Activated CD4-positive, alpha-beta T cell treated with anti-CD3 and anti-CD28 coated beads, Interleukin-2, amount 10 ng/mL, durations not matched to agents 7 days and 5 days (primary cell): ENCODE measurements around the gene LCE2A. TPM values are rescaled to one million over a fixed set of nuclear protein-coding genes. Genes with fewer than 3 reads are reported as not detected.
"Not testable (repeated sequence)": the region's sequence is repeated elsewhere in the genome, so short reads cannot be mapped to it uniquely, and the experiment has no call there.

ENCODE experiments used
- CTCF ChIA-PET: fragments of 350-600 bp; sonication (Branson Sonifier 250); formaldehyde crosslinking; loops from one replicate; lab custom pipeline; 2021; ENCODE audit warnings: antibody characterized with exemption; lab: Charles Lee
- POLR2A ChIA-PET: fragments of 350-600 bp; sonication (Branson Sonifier 250); formaldehyde crosslinking; loops from one replicate; lab custom pipeline; 2021; ENCODE audit warnings: antibody characterized with exemption; lab: Charles Lee
- DNase-seq: peaks from one replicate; pipeline ENCODE4 v3.0.0-alpha.2; 2020
- H3K27ac Mint-ChIP-seq: one replicate; pipeline ENCODE4 v1.8.0; 2021; ENCODE audit warnings: mild to moderate bottlenecking, moderate library complexity, mixed read lengths
- H3K27me3 Mint-ChIP-seq: one replicate; pipeline ENCODE4 v1.8.0; 2021; ENCODE audit warnings: mixed read lengths
- H3K36me3 Mint-ChIP-seq: one replicate; pipeline ENCODE4 v1.8.0; 2021; ENCODE audit warnings: low read depth, mixed read lengths
- H3K4me1 Mint-ChIP-seq: one replicate; pipeline ENCODE4 v1.8.0; 2021; ENCODE audit warnings: mixed read lengths
- H3K4me3 Mint-ChIP-seq: one replicate; pipeline ENCODE4 v1.8.0; 2021; ENCODE audit warnings: mild to moderate bottlenecking, moderate library complexity, mixed read lengths
- H3K9me3 Mint-ChIP-seq: one replicate; pipeline ENCODE4 v1.8.0; 2021; ENCODE audit warnings: mixed read lengths
- total RNA-seq, 2 experiments: library from RNA; stranded (reverse); gene quantifications; one replicate each; pipeline ENCODE4 v1.2.3, GENCODE V29; 2021

Gene LCE2A
- total RNA-seq, 2 experiments from 2014 or later = not detected

DNA sequence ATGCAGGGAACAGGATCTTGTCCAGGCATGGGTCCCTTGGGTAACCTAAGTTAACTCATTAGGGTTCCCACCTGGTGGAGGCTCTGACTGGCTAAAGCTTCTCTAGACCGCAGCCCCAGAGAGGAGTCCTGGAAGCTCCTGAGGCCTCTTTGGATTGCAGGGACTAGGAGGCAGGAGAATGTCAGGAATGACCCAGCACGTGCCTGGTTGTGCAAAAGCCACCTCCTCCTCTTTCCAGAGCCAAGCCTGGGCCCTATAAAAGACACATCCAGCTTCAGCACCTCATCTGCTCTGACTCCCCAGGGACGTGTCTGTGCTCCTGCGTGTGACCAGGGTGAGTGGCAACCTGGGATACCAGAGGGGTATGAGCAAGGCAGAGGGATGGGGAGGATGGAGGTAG is 12.3 kb upstream of the LCE2A start, which contains the start of gene LCE2B:
Gene LCE2B (plus strand): TSS at position 301 of the 400 bp plus-strand sequence. CDS start 721 bp downstream, outside the sequence.
- H3K9me3 Mint-ChIP-seq, H3K27me3 Mint-ChIP-seq, CTCF ChIA-PET: not testable (repeated sequence)

DNA sequence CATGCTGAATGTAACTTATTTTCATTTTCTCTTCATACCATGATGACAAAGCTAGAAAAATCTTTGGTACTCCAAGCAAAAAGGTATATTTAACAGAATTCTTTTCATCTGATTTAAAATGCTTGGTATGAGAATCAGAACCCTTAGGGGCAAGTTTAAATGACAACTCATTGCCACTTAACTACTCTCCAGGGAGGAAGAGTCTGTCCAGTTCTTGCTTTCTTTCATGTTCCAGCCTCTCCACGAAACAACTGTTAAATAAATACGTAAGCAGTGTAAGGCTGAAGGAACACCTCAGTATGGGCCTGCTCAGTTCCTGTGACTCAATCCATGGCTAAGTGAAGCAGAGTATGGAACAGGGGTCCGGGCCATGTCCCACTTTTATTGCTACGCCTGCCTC is 1.6 kb downstream of the LCE2A start:
- ChIA-PET POLR2A (no interaction called here), CTCF (no interaction called here)
- Mint-ChIP-seq H3K4me1 (no peaks in the 10 kb centered on the region), H3K4me3 (no peak overlapping the region), H3K27ac (no peak overlapping the region), H3K9me3 (no peaks in the 10 kb centered on the region), H3K27me3 (peaks cover 15% of the 10 kb centered on the region), H3K36me3 (no peaks in the 10 kb centered on the region)
- DNase-seq = no peak

More for the DNA sequence above, 12.3 kb upstream of the LCE2A start, which contains the start of gene LCE2B:
- H3K27ac Mint-ChIP-seq, POLR2A ChIA-PET, DNase-seq, H3K36me3 Mint-ChIP-seq, H3K4me3 Mint-ChIP-seq, H3K4me1 Mint-ChIP-seq: not testable (repeated sequence)

DNA sequence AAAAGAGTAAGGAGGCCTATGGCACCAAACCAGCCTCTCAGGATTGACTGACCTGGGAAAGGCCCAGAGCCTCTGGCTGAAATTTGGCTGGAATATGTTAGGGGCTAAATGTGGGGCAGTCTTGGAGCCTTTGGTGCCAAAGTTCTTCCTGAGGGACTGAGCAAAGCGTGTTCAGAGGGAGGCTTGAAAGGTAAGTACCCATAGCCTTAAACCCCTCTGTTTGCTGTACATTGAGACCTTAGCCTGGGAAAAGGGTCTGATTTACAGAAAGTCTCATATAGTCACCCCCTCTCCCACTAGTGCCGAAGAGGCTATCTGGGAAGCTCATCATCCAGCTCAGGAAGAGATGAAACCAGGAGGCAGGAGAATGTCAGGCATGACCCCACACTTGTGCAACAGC is 9.7 kb downstream of the LCE2A start, which contains the start of gene LCE4A:
Gene LCE4A (plus strand): TSS at position 301 of the 400 bp plus-strand sequence. CDS start 916 bp downstream, outside the sequence.
- CTCF ChIA-PET = no interaction called here
- DNase-seq = no peak
- Mint-ChIP-seq H3K36me3 (no peaks in the 10 kb centered on the region), H3K4me3 (no peak within 1 kb of the TSS), H3K4me1 (no peaks in the 10 kb centered on the region), H3K27ac (no peak within 1 kb of the TSS), H3K9me3 (no peaks in the 10 kb centered on the region), H3K27me3 (peaks cover 13% of the 10 kb centered on the region)
- POLR2A ChIA-PET = no interaction called here

DNA sequence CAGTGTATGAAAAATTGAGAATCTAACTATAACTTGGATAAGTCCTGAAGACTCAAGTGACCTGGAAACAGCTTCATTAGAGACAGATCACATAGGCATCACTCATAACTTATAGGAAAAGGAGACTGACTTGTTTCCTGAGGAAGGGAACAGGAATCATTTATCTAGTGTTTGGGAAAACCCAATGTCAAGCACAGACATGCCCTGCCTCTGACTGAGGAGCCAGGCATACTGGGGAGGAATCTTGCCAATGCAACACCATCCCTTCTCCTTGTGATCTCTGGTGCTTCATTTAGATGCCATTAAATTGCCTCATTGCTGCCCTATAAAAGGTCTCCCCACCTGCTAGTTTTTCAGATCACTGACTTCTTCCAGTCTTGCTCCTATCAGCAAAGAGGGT is 20.1 kb downstream of the LCE2A start:
- Mint-ChIP-seq H3K9me3 (no peaks in the 10 kb centered on the region), H3K27me3 (peaks cover 5% of the 10 kb centered on the region), H3K4me1 (no peaks in the 10 kb centered on the region), H3K4me3 (no peak overlapping the region), H3K27ac (no peak overlapping the region), H3K36me3 (no peaks in the 10 kb centered on the region)
- DNase-seq = no peak
- CTCF ChIA-PET = no interaction called here
- POLR2A ChIA-PET = no interaction called here

DNA sequence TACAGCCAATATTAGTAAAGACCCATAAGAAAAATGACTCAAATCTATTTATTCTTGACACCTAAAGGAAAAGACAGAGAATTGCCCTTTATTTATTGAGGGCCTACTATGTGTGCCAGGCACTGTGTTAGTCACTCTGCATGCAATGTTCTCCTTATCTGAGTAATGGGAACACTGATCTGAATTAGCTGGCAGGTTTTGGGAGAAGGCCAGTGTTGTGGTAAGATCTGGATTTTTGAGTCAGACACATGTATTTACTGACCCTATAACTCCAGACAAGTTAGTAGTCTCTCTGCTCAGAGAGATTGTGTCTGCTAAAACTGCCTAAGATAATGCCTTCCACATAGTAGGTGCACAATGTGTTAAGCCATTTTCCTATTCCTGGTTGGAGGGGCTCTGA is 27.1 kb downstream of the LCE2A start:
- Mint-ChIP-seq H3K27ac (no peak overlapping the region), H3K9me3 (no peaks in the 10 kb centered on the region), H3K4me1 (no peaks in the 10 kb centered on the region), H3K36me3 (no peaks in the 10 kb centered on the region), H3K4me3 (no peak overlapping the region), H3K27me3 (peaks cover 3% of the 10 kb centered on the region)
- ChIA-PET POLR2A (no interaction called here), CTCF (no interaction called here)
- no peak for DNase-seq

DNA sequence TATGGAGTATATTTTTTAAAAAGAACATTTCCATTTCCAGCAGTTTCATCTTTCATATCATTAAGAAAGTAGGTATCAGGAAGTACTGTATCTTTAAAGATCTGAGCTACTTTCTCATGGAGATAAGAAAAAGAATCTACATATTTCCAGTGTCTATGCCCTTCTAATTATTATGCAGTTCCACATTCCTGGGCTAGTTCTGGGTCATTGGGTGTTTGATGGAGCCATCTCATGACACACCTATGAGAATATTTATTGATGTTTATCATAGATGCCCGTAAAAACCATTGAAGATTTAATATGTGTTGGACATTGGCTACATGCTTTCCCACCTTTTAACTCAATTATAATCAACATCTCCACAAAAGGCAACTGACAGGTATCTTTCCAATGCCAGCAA is 30.8 kb downstream of the LCE2A start:
- Mint-ChIP-seq H3K36me3 (no peaks in the 10 kb centered on the region), H3K4me3 (no peak overlapping the region), H3K27ac (no peak overlapping the region), H3K9me3 (no peaks in the 10 kb centered on the region), H3K27me3 (no peaks in the 10 kb centered on the region), H3K4me1 (no peaks in the 10 kb centered on the region)
- DNase-seq = no peak
- ChIA-PET POLR2A (no interaction called here), CTCF (no interaction called here)

DNA sequence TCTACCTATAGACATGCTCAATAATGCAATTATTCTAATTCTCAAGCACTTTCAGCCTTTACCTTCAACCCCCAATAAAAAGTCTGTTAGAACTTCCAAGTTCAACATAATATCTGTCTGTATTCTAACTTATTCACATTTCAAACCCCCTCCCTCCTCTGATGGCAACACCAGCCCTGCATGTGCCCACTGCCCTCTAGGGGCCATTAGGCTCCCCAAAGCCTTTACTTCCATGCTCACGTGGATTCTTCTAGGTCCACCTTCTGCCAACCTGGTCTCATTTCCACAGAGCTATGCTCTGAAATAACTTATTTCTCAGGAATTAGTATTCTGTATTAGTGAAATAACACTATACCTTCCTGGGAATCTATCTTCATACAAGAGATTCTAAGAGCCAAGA is 37.5 kb downstream of the LCE2A start:
- peaks cover 13% of the 10 kb centered on the region for H3K27me3 Mint-ChIP-seq
- H3K27ac Mint-ChIP-seq = no peak overlapping the region
- H3K9me3 Mint-ChIP-seq = no peaks in the 10 kb centered on the region
- ChIA-PET CTCF (no interaction called here), POLR2A (no interaction called here)
- H3K4me1 Mint-ChIP-seq = no peaks in the 10 kb centered on the region
- H3K36me3 Mint-ChIP-seq = no peaks in the 10 kb centered on the region
- H3K4me3 Mint-ChIP-seq = no peak overlapping the region
- no peak for DNase-seq

DNA sequence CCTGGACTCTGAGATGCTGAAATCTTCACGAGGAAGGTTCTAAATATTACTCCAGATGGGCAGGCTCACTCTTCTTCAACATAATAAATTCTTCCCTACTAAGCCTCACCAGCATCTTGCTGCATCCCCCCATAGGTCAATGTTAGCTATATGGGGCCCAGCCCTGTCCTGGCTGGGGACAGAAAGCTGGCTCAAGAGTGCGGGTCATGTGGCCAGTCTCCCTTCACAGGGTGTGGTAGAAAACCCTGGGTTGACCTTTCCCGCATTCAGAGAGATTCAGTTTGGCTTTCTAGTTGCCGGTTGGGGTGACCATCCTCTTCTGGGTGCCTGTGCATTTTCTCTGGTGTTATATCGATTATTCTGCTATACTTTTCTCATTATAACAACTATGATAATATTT is 39.9 kb downstream of the LCE2A start:
- no peaks in the 10 kb centered on the region for H3K9me3 Mint-ChIP-seq

DNA sequence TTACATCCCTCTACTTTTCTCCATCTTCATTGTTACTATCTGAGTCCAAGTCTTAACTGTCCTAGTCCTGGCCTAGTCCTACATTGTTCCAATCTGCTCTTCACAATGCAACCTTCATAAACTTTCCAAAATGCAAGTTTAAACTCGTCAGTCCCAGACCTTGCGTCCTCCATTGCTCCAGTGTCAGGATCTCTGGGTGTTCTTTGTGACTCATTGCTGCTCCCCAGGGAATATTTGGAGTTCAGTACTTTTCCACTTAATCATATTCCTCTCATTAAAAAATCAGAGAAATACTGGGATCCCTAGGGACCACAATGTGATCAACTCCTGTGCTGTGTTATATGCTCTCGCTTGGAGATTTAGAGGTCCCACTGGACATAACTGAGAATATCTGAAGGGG is 41.7 kb downstream of the LCE2A start:
- H3K4me1 Mint-ChIP-seq = no peaks in the 10 kb centered on the region
- H3K27ac Mint-ChIP-seq = no peak overlapping the region
- peaks cover 24% of the 10 kb centered on the region for H3K27me3 Mint-ChIP-seq
- DNase-seq = no peak
- CTCF ChIA-PET = no interaction called here
- POLR2A ChIA-PET = no interaction called here
- H3K9me3 Mint-ChIP-seq = no peaks in the 10 kb centered on the region
- no peaks in the 10 kb centered on the region for H3K36me3 Mint-ChIP-seq
- no peak overlapping the region for H3K4me3 Mint-ChIP-seq

More for the DNA sequence above, 39.9 kb downstream of the LCE2A start:
- DNase-seq = no peak
- H3K36me3 Mint-ChIP-seq = no peaks in the 10 kb centered on the region
- H3K27ac Mint-ChIP-seq = no peak overlapping the region
- ChIA-PET POLR2A (no interaction called here), CTCF (no interaction called here)
- H3K4me3 Mint-ChIP-seq = no peak overlapping the region
- H3K27me3 Mint-ChIP-seq = peaks cover 24% of the 10 kb centered on the region
- H3K4me1 Mint-ChIP-seq = no peaks in the 10 kb centered on the region

DNA sequence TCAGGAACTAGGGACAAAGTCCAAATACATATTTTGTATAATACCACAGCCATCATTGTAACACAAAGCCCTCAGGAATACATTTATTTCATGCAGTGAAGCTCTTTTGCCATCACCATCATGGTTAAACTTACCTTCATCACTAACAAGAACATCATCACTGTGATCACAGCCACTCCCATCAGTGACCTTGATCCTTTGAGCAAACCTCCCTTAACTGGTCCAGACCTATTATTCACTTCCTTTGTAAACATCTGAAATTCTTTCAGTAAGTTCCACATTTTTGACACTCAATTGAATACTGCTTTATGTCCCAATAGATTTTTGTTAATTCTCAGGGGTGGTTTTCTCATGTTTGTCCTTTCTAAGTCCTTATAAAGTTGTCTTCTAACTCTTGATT is 43.5 kb downstream of the LCE2A start:
- ChIA-PET POLR2A (no interaction called here), CTCF (no interaction called here)
- no peaks in the 10 kb centered on the region for H3K4me1 Mint-ChIP-seq
- H3K4me3 Mint-ChIP-seq = no peak overlapping the region
- no peaks in the 10 kb centered on the region for H3K36me3 Mint-ChIP-seq
- H3K27me3 Mint-ChIP-seq = peaks cover 17% of the 10 kb centered on the region
- no peak for DNase-seq
- no peaks in the 10 kb centered on the region for H3K9me3 Mint-ChIP-seq
- no peak overlapping the region for H3K27ac Mint-ChIP-seq

DNA sequence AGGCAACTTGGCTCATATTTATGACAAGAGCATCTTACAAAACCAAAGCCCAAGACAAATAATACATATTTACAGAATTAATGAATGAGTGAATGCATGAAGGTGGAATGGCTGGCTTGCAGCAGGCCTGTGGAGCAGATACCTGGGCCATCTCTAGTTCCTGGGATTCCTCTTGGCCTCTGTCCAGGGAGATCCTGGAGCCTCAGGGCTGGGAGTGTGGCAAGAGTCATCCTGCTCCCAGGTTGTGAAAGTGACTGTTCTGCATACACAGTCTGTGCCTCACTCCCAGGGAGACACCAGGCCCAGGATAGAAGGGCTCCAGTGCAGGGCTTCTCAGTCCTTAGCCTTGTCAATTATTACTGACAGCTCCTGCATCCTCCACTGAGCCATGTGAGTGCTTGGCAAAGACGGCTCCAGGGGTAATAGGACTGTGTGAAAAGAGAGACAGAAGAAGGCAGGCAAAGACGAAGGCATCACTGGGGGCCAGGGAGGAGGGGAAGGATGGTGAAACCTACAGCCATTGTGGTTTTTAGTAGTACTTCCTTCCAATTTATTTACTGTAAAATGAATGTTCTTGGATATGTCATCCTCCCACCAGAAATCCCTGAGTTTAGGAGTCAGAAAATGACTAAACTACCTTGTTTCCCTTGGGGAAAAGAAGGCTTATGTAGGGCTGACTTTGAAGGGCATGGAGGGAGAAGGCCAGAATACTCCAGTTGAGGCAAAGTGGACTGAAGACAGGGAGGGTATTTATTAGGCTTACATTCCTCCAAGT is 45.4 kb downstream of the LCE2A start:
- CTCF ChIA-PET = no interaction called here
- Mint-ChIP-seq H3K27me3 (peaks cover 22% of the 10 kb centered on the region), H3K4me1 (no peaks in the 10 kb centered on the region), H3K27ac (no peak overlapping the region), H3K9me3 (no peaks in the 10 kb centered on the region), H3K4me3 (no peak overlapping the region), H3K36me3 (no peaks in the 10 kb centered on the region)
- POLR2A ChIA-PET = no interaction called here
- no peak for DNase-seq

DNA sequence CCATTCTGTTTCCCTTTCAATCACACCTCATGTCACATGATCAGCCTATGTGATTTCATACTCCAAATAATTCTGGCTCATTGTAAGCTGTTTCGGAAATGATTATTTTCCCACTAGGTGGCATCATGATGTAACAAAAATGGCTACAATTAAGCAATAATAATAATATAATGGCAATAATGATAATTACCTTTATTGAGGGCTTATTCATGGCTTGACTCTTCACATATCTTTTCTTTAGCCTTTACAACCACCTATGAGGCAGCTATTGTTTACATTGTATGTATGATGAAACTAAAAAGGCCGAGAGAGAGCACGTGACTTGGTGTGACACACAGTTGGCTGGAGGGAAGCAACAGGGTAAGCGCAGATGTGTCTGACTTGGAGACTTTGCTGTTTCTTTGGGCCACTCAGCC is 47.2 kb downstream of the LCE2A start:
- CTCF ChIA-PET = no interaction called here
- Mint-ChIP-seq H3K9me3 (no peaks in the 10 kb centered on the region), H3K36me3 (no peaks in the 10 kb centered on the region), H3K4me3 (no peak overlapping the region), H3K4me1 (no peaks in the 10 kb centered on the region), H3K27me3 (peaks cover 22% of the 10 kb centered on the region), H3K27ac (no peak overlapping the region)
- DNase-seq = no peak
- POLR2A ChIA-PET = no interaction called here

DNA sequence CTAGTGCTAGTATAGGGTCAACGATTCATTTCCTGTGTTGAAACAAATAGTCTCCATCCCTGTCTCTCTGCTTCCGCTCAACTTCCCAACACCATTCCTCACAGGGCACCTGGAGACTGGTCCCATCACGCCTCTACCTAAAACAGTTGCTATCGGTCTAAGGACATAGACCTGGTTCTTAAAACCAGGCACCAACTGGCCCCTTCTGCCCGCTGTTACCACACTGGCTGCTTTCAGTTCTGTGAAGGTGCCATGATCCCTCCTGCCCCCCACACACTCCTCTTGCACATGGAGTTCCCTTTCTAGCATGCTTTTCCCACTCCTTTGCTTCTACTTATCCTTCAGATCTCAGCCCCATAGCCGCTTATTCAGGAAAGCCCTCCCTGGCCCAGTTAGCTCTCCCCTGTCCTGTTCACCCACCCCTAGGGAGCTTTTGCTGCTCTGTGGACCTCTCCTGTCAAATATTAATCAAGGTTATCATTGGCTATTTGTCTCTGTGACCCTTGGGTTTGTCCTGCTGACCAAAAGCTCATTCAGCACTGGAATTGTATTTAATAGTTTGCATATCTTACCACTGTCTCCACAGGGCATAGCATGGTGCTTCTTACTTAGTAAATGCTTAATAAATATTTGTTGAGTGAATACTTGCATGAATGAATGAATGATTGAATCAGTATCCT is 47.8 kb downstream of the LCE2A start:
- Mint-ChIP-seq H3K27me3 (peaks cover 24% of the 10 kb centered on the region), H3K27ac (no peak overlapping the region), H3K9me3 (no peaks in the 10 kb centered on the region), H3K4me1 (no peaks in the 10 kb centered on the region), H3K36me3 (no peaks in the 10 kb centered on the region), H3K4me3 (no peak overlapping the region)
- no peak for DNase-seq
- CTCF ChIA-PET = no interaction called here
- POLR2A ChIA-PET = no interaction called here
